ENCODE measurements around the gene PSTK.

Gene PSTK

GRCh38 chr10:122999347-122999746 is 19.1 kb downstream of the PSTK start:
- peak; percentile 26 for DNase-seq (ENCODE audit: low read depth)
- H3K4me3 ChIP-seq (ENCODE audit: low read depth, low read length): no peak overlapping the region
- no peak for TF ChIP-seq CTCF (IDR thresholded peaks at IDR 0.05; ENCODE audit: insufficient read depth, low read depth, low read length, missing control alignments)

GRCh38 chr10:123000155-123000554 is 20.0 kb downstream of the PSTK start:
- H3K4me3 ChIP-seq (ENCODE audit: low read depth, low read length): no peak overlapping the region
- no peak for DNase-seq (ENCODE audit: low read depth)
- TF ChIP-seq CTCF (IDR thresholded peaks at IDR 0.05; ENCODE audit: insufficient read depth, low read depth, low read length, missing control alignments): no peak

GRCh38 chr10:123001370-123001769 is 21.2 kb downstream of the PSTK start:
- DNase-seq (ENCODE audit: low read depth): no peak
- H3K4me3 ChIP-seq (ENCODE audit: low read depth, low read length): no peak overlapping the region
- TF ChIP-seq CTCF (IDR thresholded peaks at IDR 0.05; ENCODE audit: insufficient read depth, low read depth, low read length, missing control alignments): no peak

- no peak for DNase-seq (ENCODE audit: low read depth)
- no peak for TF ChIP-seq CTCF (IDR thresholded peaks at IDR 0.05; ENCODE audit: insufficient read depth, low read depth, low read length, missing control alignments)
Measured at GRCh38 chr10:123004298-123004697, 24.1 kb downstream of the PSTK start.

GRCh38 chr10:123007558-123008354 is 27.6 kb downstream of the PSTK start:
- DNase-seq (ENCODE audit: low read depth): peak; percentile 79

More at GRCh38 chr10:123004298-123004697, 24.1 kb downstream of the PSTK start:
- no peak overlapping the region for H3K4me3 ChIP-seq (ENCODE audit: low read depth, low read length)

GRCh38 chr10:123008355-123009104 is 28.3 kb downstream of the PSTK start, which contains the start of the genes ACADSB and IKZF5:
Gene ACADSB, plus strand, starts transcription at chr10:123009006. Its CDS starts 24 bp downstream, at chr10:123009030.
Gene IKZF5, minus strand, starts transcription at chr10:123008795. Its CDS starts 10,170 bp downstream, at chr10:122998625.
- DNase-seq (ENCODE audit: low read depth): peak; percentile 99
- no peak for TF ChIP-seq CTCF (IDR thresholded peaks at IDR 0.05; ENCODE audit: insufficient read depth, low read depth, low read length, missing control alignments)

More at GRCh38 chr10:123007558-123008354, 27.6 kb downstream of the PSTK start:
- H3K4me3 ChIP-seq (ENCODE audit: low read depth, low read length): peak overlapping the region; percentile 100
- TF ChIP-seq CTCF (IDR thresholded peaks at IDR 0.05; ENCODE audit: insufficient read depth, low read depth, low read length, missing control alignments): no peak

More at GRCh38 chr10:123008355-123009104, 28.3 kb downstream of the PSTK start, which contains the start of the genes ACADSB and IKZF5:
- H3K4me3 ChIP-seq (ENCODE audit: low read depth, low read length): peak within 1 kb of the TSS; percentile 100

Measured in GM12865 (cell line).